GM21390 (cell line): ENCODE results near the gene SFXN3.

ENCODE experiments used
- ATAC-seq: cut with Tn5 transposase; IDR thresholded peaks from one replicate; pipeline ENCODE4 v1.9.1; 2021; ENCODE audit not compliant: unreplicated experiment

The SFXN3 gene

GRCh38 chr10:101000127-101000914 is 30.7 kb upstream of the SFXN3 start:
- ATAC-seq = no peak

GRCh38 chr10:101000915-101001658 is 29.9 kb upstream of the SFXN3 start:
- no peak for ATAC-seq

- ATAC-seq = no peak
These were observed 29.4 kb upstream of the SFXN3 start for GRCh38 chr10:101001659-101002035.

- ATAC-seq = no peak
These were observed 28.6 kb upstream of the SFXN3 start for GRCh38 chr10:101002456-101002855.

GRCh38 chr10:101003639-101004206 is 27.3 kb upstream of the SFXN3 start:
- ATAC-seq = no peak

DNA sequence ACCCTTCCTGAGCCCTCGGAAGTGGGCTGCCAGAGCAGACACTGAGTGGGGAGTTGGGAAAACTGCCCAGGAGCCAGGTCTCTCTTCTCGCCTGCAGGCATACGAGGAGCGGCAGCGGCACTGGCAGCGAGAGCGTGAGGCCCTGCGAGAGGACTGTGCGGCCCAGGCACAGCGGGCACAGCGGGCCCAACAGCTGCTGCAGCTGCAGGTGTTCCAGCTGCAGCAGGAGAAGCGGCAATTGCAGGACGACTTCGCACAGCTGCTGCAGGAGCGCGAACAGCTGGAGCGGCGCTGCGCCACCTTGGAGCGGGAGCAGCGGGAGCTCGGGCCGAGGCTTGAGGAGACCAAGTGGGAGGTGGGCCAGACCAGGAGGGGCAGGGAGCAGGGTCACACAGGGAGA is 25.7 kb upstream of the SFXN3 start:
- no peak for ATAC-seq

DNA sequence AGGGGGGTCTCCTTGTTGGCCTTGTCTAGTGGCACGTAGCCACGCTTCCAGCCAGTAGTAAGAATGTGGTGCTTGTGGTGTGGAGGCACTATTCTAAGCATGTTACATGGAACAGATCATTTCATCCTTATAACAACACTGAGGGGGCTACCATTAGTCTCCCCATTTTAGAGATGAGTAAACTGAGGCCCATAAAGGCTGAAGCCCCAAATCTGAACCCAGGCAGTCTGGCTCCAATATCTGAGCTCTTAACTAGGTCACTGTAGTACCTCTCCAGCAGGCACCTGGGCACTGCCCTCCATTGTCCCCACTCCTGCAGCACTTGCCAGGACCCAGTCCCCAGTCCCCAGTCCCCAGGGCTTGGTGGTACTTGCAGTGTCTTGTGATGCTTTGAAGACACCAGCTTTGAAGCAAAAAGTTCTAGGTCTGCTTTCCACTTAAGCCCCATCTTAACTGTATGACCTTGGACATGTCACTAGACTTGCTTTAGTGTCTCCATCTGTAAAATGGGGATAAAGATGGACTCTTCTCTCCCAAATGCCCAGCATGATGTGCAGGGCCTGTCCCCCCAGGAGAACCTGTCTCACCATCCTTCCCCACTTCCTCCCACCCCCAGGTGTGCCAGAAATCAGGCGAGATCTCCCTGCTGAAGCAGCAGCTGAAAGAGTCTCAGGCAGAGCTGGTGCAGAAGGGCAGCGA is 25.0 kb upstream of the SFXN3 start:
- ATAC-seq = no peak

GRCh38 chr10:101006593-101007098 is 24.4 kb upstream of the SFXN3 start:
- no peak for ATAC-seq

GRCh38 chr10:101007099-101007711 is 23.8 kb upstream of the SFXN3 start:
- ATAC-seq = no peak

- ATAC-seq = no peak
These were observed 22.9 kb upstream of the SFXN3 start for GRCh38 chr10:101007915-101008822.

- ATAC-seq = no peak
These were observed 22.1 kb upstream of the SFXN3 start for GRCh38 chr10:101008823-101009423.

DNA sequence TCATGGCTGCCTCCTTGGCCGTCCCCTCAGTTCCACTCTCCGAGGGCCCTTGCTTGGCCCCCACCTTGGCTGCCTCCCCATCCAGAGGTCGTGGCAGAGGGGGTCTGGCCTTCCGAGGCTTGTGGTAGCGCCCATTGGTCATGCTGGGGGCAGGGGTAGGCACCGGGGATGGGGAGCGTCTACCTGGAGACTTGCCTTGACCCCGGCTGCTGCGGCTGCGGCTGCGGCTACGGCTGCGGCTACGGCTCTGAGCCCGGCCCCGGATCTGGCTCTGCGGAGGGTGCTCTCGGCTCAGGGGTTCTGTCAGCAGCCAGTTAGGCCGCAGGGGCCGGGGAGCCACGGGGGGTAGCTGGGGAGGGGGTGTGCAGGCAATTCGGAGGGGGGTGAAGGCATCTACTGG is 20.7 kb upstream of the SFXN3 start:
- ATAC-seq = no peak

- no peak for ATAC-seq
These were observed 19.3 kb upstream of the SFXN3 start for GRCh38 chr10:101011517-101012423.

- peak; percentile 89 for ATAC-seq
These were observed 18.3 kb upstream of the SFXN3 start for GRCh38 chr10:101012525-101013364.

- no peak for ATAC-seq
These were observed 17.6 kb upstream of the SFXN3 start for GRCh38 chr10:101013365-101013825.

- no peak for ATAC-seq
These were observed 16.7 kb upstream of the SFXN3 start for GRCh38 chr10:101014230-101014884.
